K562 (cell line): ENCODE data around the gene ZNF559. TPM values are rescaled to one million over a fixed set of nuclear protein-coding genes. Genes with fewer than 3 reads are reported as not detected.

Source experiments
- ATAC-seq: fragments of 200-7000 bp; cut with Tn5 transposase; 3 replicates; pipeline ENCODE4 v1.9.1; 2020; ENCODE audit warnings: moderate library complexity
- BruUV-seq: library from RNA; stranded (reverse); fragments of 400-500 nt; replicated peaks from 2 replicates; lab custom pipeline; 2021; lab: Mats Ljungman, UMichigan
- CTCF ChIA-PET: fragments of 300-600 bp; formaldehyde crosslinking; extraction: SDS; loops from one replicate; lab custom pipeline; 2021; ENCODE audit warnings: low intra/inter-chr PET ratio; lab: Yijun Ruan, JAX
- POLR2A ChIA-PET: fragments of 300-600, 350-650 bp; sonication (Branson Sonifier 250); formaldehyde crosslinking; extraction: SDS; loops from one replicate; lab custom pipeline; 2021; ENCODE audit warnings: antibody characterized with exemption, inconsistent platforms; lab: Yijun Ruan, JAX
- DNase-seq, 4 experiments: peaks; one replicate each; pipeline versions ENCODE4 v3.0.0 to v3.0.0-alpha.2; 2011 to 2018; ENCODE audit warnings: low spot score in 3 of 4, mixed read lengths in 3 of 4; ENCODE audit errors: extremely low read depth in 1 of 4
- FAIRE-seq: peaks from 2 replicates; lab custom pipeline; 2011; peaks lifted over from hg19 to GRCh38; lab: Jason Lieb, UNC
- H2AFZ ChIP-seq: 2 replicates; pipeline ENCODE4 v1.6.0; 2011; ENCODE audit warnings: low read depth, low read length, control low read depth, inconsistent platforms
- H3K27ac ChIP-seq: fragments of 200-600 bp; 3 replicates; pipeline ENCODE4 v1.8.0; 2011; ENCODE audit warnings: low read depth, mild to moderate bottlenecking, control low read depth, inconsistent platforms, low read length, moderate library complexity, mixed read lengths; ENCODE audit errors: extremely low read depth
- H3K27me3 ChIP-seq, 2 experiments: fragments of 300-600 bp in 1 of 2; 2 replicates in 1 of 2; 3 replicates in 1 of 2; pipeline versions ENCODE4 v1.6.0 to v1.8.0; 2011; ENCODE audit warnings: inconsistent platforms in 2 of 2, low read length in 2 of 2, mild to moderate bottlenecking in 1 of 2, mixed read lengths in 1 of 2, moderate library complexity in 1 of 2; ENCODE audit not compliant: control insufficient read depth in 2 of 2, insufficient read depth in 2 of 2
- H3K36me3 ChIP-seq: fragments of 300-600 bp; 3 replicates; pipeline ENCODE4 v1.8.0; 2011; ENCODE audit warnings: mild to moderate bottlenecking, low read length, inconsistent platforms; ENCODE audit not compliant: control insufficient read depth, insufficient read depth
- H3K4me1 ChIP-seq, 2 experiments: fragments of 200-600 bp in 1 of 2; replicated peaks in 1 of 2; 2 replicates in 1 of 2; 3 replicates in 1 of 2; pipeline versions ENCODE4 v1.5.1 to v1.8.0; 2011; ENCODE audit warnings: inconsistent platforms in 2 of 2, low read length in 2 of 2, mild to moderate bottlenecking in 1 of 2, mixed read lengths in 1 of 2, moderate library complexity in 1 of 2; ENCODE audit not compliant: control insufficient read depth in 2 of 2, insufficient read depth in 2 of 2
- H3K4me2 ChIP-seq: 2 replicates; pipeline ENCODE4 v1.6.1; 2011; ENCODE audit warnings: low read length, control low read depth, inconsistent platforms, mixed read lengths; ENCODE audit not compliant: insufficient read depth
- H3K4me3 ChIP-seq: fragments of 200-600 bp; sonication (generic), shearing (Covaris generic); 2 replicates; pipeline ENCODE4 v1.5.1; 2016; ENCODE audit warnings: control low read depth, inconsistent platforms
- H3K79me2 ChIP-seq: fragments of 200-600 bp; 3 replicates; pipeline ENCODE4 v1.8.0; 2011; ENCODE audit warnings: low read length, inconsistent platforms; ENCODE audit not compliant: control insufficient read depth, insufficient read depth
- H3K9ac ChIP-seq, 2 experiments: 2 replicates each; pipeline versions ENCODE4 v1.6.0 to v1.6.1; 2011; ENCODE audit warnings: low read depth in 2 of 2, low read length in 2 of 2, control low read depth in 1 of 2, inconsistent platforms in 1 of 2, mild to moderate bottlenecking in 1 of 2, mixed read lengths in 1 of 2; ENCODE audit not compliant: insufficient read depth in 1 of 2
- H3K9me1 ChIP-seq: one replicate; pipeline ENCODE4 v1.6.0; 2011; ENCODE audit warnings: inconsistent platforms, mild to moderate bottlenecking, low read length, moderate library complexity; ENCODE audit not compliant: control insufficient read depth, insufficient read depth
- H3K9me3 ChIP-seq: replicated peaks from 2 replicates; pipeline ENCODE4 v1.5.1; 2011; ENCODE audit warnings: low read depth, low read length, inconsistent platforms; ENCODE audit not compliant: control insufficient read depth, insufficient read depth
- H4K20me1 ChIP-seq: replicated peaks from 2 replicates; pipeline ENCODE4 v1.6.1; 2011; ENCODE audit warnings: low read length, inconsistent platforms, mixed read lengths; ENCODE audit not compliant: control insufficient read depth, insufficient read depth
- BCOR ChIP-seq: fragments of 450-650 bp; IDR thresholded peaks from 2 replicates; pipeline ENCODE4 v1.6.1; 2016
- HOXB6 ChIP-seq: fragments of 250-450 bp; sonication (Bioruptor Pico); IDR thresholded peaks from 2 replicates; pipeline ENCODE4 v1.5.1; 2022; ENCODE audit warnings: mild to moderate bottlenecking, borderline replicate concordance
- MEF2A ChIP-seq: IDR thresholded peaks from 2 replicates; pipeline ENCODE4 v1.6.1; 2011; ENCODE audit warnings: low read depth, mild to moderate bottlenecking, low read length, moderate library complexity; ENCODE audit not compliant: control insufficient read depth
- NFIX ChIP-seq: fragments of 250-450 bp; sonication (Bioruptor Pico); IDR thresholded peaks from 2 replicates; pipeline ENCODE4 v1.4.0; 2020; ENCODE audit warnings: low read depth, mild to moderate bottlenecking, moderate library complexity
- PCBP1 ChIP-seq: fragments of 200-400 bp; formaldehyde crosslinking; IDR thresholded peaks from 2 replicates; pipeline ENCODE4 v1.6.1; 2018; ENCODE audit warnings: mild to moderate bottlenecking, low read depth, low read length; ENCODE audit not compliant: poor library complexity, severe bottlenecking
- POLR3A ChIP-seq: IDR thresholded peaks from 2 replicates; pipeline ENCODE4 v1.6.1; 2011; ENCODE audit warnings: borderline replicate concordance, mild to moderate bottlenecking, moderate library complexity; ENCODE audit not compliant: insufficient read length, insufficient read depth; ENCODE audit errors: extremely low read depth
- SLC30A9 ChIP-seq: fragments of 250-450 bp; sonication (Bioruptor Pico); IDR thresholded peaks from 2 replicates; pipeline ENCODE4 v1.8.0; 2022; ENCODE audit warnings: mild to moderate bottlenecking, moderate library complexity
- ZNF445 ChIP-seq: fragments of 250-450 bp; sonication (Bioruptor Pico); IDR thresholded peaks from 2 replicates; pipeline ENCODE4 v1.4.0; 2020; ENCODE audit warnings: low read depth, mild to moderate bottlenecking, moderate library complexity
- ZNF699 ChIP-seq: fragments of 250-450 bp; sonication (Bioruptor Pico); IDR thresholded peaks from 2 replicates; pipeline ENCODE4 v1.8.0; 2021; ENCODE audit warnings: mild to moderate bottlenecking, moderate library complexity; ENCODE audit not compliant: insufficient replicate concordance
- ZNF707 ChIP-seq: fragments of 250-450 bp; sonication (Bioruptor Pico); conservative IDR thresholded peaks from 2 replicates; pipeline ENCODE4 v1.8.0; 2022; ENCODE audit warnings: inconsistent platforms, mild to moderate bottlenecking, moderate library complexity
- WGBS: fragments of 100-300 bp; shearing (Covaris generic); methylation state at CpG from one replicate; pipeline ENCODE4 v1.1.6; 2016; ENCODE audit warnings: low coverage, mixed read lengths; ENCODE audit not compliant: insufficient coverage; ENCODE audit errors: missing lambda C conversion rate; 5-methylcytosine and 5-hydroxymethylcytosine counted together
- in situ Hi-C: fragments of 300-500 bp; cut with MboI; formaldehyde crosslinking; loops from 4 replicates; pipeline ENCODE4 v1.15.0; 2018; ENCODE audit warnings: inconsistent platforms, mixed read lengths
- intact Hi-C: fragments of 100-400 bp; cut with micrococcal nuclease; formaldehyde crosslinking; loops from 2 replicates; pipeline ENCODE4 v1.14.2; 2022
- polyA plus RNA-seq, 8 experiments: library from polyadenylated mRNA; depleted of rRNA in 4 of 8; stranded (reverse) in 5 of 8; unstranded in 3 of 8; fragments of >200 nt; fragmentation: Nextera tagmentation in 2 of 8; fragmentation: Illumina TruSeq in 1 of 8; extraction: Ambion mirVana in 2 of 8; extraction: Trizol in 1 of 8; gene quantifications; 2 replicates each; pipeline versions ENCODE4 v1.2.1 to v1.2.3, GENCODE V29; 2011 to 2014; ENCODE audit warnings: inconsistent platforms in 1 of 8, missing spikeins in 1 of 8
- total RNA-seq, 7 experiments: library from RNA; depleted of rRNA in 6 of 7; stranded (reverse); fragments of >200 nt in 6 of 7; fragmentation: Illumina TruSeq in 2 of 7; extraction: Trizol in 2 of 7; gene quantifications; 2 replicates each; pipeline versions ENCODE4 v1.2.1 to v1.2.3, GENCODE V29; 2011 to 2021; ENCODE audit warnings: low replicate concordance in 1 of 7

ZNF559 gene
- total and polyA plus RNA-seq, 9 of the 15 experiments (the other 6 are each of a cell fraction or from before 2014, with no cell fraction given), result 4.0 to 21.5 (median 11.5) TPM

- H3K4me1 ChIP-seq, result no peaks in the 10 kb centered on the region
- no TSS peak for BruUV-seq
- POLR2A ChIA-PET, result no interaction called here
- H3K27ac ChIP-seq, result no peak overlapping the region
- no peak overlapping the region for H3K9ac ChIP-seq
- CTCF ChIA-PET, result no interaction called here
- no peak for TF ChIP-seq BCOR
- TF ChIP-seq PCBP1, result no peak
- TF ChIP-seq NFIX (CRISPR knock-in tag), result no peak
- TF ChIP-seq HOXB6, result no peak
- TF ChIP-seq SLC30A9 (CRISPR knock-in tag), result no peak
- no peak for TF ChIP-seq ZNF445 (CRISPR knock-in tag)
- TF ChIP-seq ZNF707, result no peak
- TF ChIP-seq ZNF699, result no peak
- TF ChIP-seq MEF2A, result no peak
- no peak for TF ChIP-seq POLR3A
- TF ChIP-seq, all 486 proteins: peak for 0
- Histone ChIP-seq H3K9me1 (no peaks in the 10 kb centered on the region), H3K79me2 (no peaks in the 10 kb centered on the region), H2AFZ (no peak overlapping the region), H3K27me3 (no peaks in the 10 kb centered on the region), H4K20me1 (no peaks in the 10 kb centered on the region), H3K4me3 (no peak overlapping the region), H3K4me2 (no peak overlapping the region), H3K9me3 (no peaks in the 10 kb centered on the region), H3K36me3 (no peaks in the 10 kb centered on the region)
- ATAC-seq (no peak), FAIRE-seq (no peak), DNase-seq (no peak)
- 36% methylated on average over 17 of the region's 22 CpGs for WGBS
- intact Hi-C loops, result no loop called here
- in situ Hi-C loops, result no loop called here
Measured at GRCh38 chr19:9348671-9349070, 24.7 kb downstream of the ZNF559 start.
